T follicular helper cell (primary cell): ENCODE measurements around the gene CUZD1.

Experiments
- DNase-seq: peaks from one replicate; pipeline ENCODE4 v3.0.0-alpha.2; 2020; ENCODE audit warnings: low read depth

CUZD1 gene

DNA sequence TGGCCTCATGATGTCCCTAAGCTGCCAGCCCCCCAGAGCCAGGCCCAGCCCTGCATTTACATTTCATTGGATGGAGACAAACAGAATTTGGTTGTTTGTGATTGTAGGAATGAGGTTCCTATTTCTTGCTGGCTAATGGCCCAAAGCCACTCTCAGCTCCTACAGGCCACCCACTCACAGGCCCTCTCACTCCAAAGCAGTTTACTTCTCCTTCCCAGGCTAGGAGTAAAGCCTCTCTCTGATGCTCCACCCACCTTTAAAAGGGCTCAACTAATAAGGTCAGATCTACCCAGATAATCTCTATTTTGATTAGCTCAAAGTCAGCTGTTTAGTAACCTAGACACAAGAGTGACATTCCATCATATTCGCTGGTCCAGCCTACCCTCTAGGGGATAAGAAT is 11.2 kb upstream of the CUZD1 start:
- no peak for DNase-seq

GRCh38 chr10:122855745-122856144 is 10.1 kb upstream of the CUZD1 start:
- no peak for DNase-seq

GRCh38 chr10:122854648-122855047 is 9.0 kb upstream of the CUZD1 start:
- DNase-seq: no peak

DNA sequence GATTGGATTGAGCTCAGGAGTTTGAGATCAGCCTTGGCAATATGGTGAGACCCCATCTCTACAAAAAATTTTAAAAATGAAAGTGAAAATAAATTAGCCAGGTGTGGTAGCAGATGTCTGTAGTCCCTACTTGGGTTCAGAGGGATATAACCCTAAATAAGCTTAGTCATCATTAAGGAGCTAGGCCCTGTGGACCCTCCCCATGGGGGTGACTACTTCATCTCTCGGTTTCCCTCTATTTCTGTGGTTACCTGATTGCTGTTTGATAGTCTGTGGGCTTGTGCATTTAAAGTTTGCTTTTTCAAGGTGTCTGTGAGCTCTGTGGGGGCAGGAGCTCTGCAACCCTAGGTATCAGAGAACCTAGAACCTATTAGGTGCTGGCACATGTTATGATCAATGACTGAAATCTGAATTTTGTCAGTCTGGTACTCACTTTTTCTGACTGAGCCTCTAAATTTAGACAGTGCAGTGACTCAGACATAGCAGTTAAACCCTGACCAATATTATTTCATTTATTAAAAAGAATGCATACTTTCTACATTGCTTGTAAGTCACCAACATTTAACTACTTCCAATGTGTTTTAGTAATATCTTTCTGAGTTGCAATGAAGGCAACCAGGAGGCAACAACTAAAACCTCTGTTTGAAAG is 8.1 kb upstream of the CUZD1 start:
- DNase-seq: no peak

- DNase-seq: no peak
These were observed 6.6 kb upstream of the CUZD1 start for GRCh38 chr10:122852261-122852660.

- DNase-seq: no peak
These were observed 5.3 kb upstream of the CUZD1 start for GRCh38 chr10:122850705-122851640.

DNA sequence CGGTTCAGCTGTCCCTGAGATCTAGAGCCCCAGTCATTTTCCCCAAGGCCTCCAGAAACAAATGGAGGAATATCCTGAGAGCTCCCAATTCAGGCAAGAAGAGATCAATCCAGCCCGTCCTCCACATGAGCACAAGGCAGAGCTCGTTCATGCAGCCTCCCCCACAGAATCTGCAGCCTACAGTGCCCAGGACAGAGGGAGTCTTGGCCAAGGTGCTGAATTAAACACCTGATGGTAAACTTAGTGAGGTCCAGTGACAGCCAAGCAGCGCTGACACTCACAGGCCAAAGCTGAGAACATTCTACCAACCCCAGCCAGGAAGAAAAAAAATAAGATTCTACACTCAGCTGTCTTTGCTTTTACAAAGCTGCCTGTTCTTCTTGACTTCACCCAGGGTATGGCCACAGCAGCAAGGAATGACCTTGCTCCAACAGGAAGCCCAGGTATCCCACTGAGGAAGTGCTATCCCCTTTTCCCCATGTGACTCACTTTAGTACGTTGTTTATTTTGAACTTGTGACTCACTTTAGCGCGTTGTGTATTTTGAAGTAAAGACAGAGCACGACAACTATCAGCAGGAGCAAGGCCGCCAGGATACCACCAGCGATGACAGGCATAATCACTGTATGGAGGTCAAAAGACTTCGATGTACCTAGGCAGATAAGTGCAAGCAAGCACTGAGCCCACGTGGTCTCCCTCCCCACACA is 4.4 kb upstream of the CUZD1 start:
- no peak for DNase-seq

DNA sequence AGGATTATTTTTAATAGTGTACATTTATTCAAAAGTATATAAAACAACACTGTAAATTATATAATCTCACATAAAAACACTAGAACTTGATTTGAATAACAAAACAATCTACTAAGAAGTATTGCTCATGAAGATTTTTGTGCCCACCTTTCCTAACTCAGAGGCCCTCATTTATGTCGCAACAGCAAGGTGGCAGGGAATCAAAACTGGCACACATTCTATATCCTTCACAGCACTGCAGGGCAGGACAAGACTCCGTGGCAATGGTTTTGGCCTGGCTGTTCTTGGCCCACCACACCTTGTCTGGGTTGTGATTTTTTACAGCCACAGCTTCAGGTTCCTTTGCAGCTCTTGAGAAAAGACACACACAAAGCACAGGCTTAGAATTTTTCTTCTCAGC is 3.4 kb upstream of the CUZD1 start:
- DNase-seq: no peak

- DNase-seq: no peak
These were observed 2.3 kb upstream of the CUZD1 start for GRCh38 chr10:122847782-122848604.

DNA sequence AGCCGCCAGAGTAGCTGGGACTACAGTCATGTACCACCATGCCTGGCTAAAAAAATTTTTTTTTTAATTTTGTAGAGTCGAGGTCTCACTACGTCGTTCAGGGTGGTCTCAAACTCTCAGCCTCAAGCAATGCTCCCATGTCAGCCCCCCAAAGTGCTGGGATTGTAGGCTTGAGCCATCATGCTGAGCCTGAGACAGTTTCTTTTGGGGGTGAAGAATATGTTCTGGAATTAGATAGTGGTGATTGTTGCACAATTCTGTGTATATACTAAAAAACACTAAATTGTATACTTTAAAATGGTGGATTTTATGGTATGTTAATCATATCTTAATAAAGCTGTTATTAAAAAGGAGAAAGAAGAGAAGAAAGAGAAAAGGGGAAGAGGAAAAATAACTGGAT is 1.5 kb downstream of the CUZD1 start:
- DNase-seq: no peak

- no peak for DNase-seq
These were observed 4.1 kb downstream of the CUZD1 start for GRCh38 chr10:122841569-122841968.

DNA sequence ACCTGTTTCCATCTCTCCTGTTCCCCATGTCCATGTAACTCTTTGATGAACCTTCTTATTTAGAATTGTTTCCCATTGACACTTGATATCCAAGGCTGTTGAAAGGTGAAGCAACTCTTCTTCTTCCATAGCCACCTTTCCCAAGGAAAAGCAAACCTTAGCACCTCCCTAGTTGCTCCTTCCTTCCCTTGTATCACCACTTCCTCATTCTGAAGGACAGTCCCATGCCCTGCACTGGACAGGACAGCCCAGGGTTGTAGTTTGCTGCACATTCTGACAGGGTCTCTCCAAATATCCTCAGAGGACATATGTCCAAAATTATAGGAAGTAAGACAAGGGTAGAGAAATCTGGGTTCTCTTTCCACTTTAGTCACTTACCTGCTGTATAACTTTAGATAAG is 6.2 kb downstream of the CUZD1 start:
- no peak for DNase-seq

DNA sequence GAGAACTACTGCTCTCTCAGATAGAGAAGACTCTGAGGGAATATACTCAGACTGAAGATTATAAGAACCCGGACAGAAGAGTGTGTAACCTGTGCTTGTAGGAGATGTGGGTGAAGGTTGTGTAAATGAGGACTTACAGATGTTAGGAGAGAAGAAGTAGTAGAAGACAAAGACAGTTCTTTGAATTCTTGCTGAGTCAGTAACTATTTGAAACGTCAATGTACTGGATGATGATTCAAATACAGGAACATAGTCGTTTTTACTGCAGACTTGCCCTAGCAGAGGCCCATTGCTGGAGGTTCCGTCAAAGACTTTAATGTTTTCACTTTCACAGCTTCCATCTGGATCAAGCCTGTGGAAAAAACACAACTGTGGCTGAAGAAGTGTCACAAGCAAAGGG is 6.8 kb downstream of the CUZD1 start:
- DNase-seq: no peak

DNA sequence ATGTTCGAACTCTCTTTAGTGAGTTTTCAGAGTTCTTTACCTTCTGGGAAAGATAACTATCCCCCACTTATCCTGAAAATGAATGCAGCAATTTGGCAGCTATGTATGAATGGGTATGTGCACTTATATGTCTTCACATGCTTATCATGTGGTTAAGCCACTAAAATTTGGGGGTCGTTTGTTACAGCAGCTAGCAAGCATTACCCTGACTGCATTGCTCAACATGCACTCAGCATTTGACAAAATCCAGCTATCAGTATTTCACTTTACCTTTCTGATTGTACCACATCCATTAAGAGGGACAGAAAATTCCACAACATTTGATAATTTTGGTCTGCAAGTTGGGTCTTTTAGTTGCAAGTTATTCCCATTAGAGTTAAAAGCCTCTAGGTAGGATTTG is 9.7 kb downstream of the CUZD1 start:
- DNase-seq: no peak

GRCh38 chr10:122830965-122831353 is 14.7 kb downstream of the CUZD1 start:
- no peak for DNase-seq

DNA sequence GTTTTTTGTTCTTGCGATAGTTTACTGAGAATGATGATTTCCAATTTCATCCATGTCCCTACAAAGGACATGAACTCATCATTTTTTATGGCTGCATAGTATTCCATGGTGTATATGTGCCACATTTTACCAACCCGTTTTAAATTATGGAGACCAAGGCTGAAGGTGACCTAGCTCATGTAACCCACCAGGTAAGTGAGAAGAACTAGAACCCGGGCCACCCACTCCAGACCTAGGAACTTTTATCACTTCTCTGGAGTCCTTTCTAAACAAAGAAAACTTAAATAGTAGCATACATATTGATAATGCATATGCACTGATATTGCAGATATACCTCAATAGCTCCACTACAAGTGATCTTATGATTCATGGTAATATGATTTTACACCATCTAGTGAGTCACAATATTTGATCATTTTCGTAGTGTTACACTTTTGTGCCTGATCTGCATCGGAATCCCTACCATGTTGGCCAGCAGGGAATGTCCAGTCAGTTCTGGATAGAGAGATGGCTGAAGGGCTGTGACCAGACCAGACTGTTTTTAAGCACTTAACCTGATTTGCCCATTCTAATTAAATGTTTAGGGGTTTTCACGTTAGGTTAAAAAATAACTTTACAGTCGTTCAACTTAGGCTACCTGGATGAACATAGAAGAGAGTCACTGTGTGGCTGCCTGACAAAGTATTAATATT is 15.2 kb downstream of the CUZD1 start:
- no peak for DNase-seq

- no peak for DNase-seq
These were observed 16.2 kb downstream of the CUZD1 start for GRCh38 chr10:122829454-122829853.

GRCh38 chr10:122828716-122829255 is 16.9 kb downstream of the CUZD1 start:
- no peak for DNase-seq

- no peak for DNase-seq
These were observed 18.4 kb downstream of the CUZD1 start for GRCh38 chr10:122827302-122827701.

- no peak for DNase-seq
These were observed 22.5 kb downstream of the CUZD1 start for GRCh38 chr10:122822973-122823690.
